Measurements from ENCODE around the gene RGS6. TPM values are rescaled to one million over a fixed set of nuclear protein-coding genes. Genes with fewer than 3 reads are reported as not detected.
A peak's percentile ranks its signal among the peaks of the same experiment; 100 is the strongest.

The RGS6 gene
- total RNA-seq, 1 experiment from 2014 or later = not detected

- no peak overlapping the region for H3K27ac ChIP-seq
Observed at GRCh38 chr14:72023128-72024042, 91.2 kb downstream of the RGS6 start.

DNA sequence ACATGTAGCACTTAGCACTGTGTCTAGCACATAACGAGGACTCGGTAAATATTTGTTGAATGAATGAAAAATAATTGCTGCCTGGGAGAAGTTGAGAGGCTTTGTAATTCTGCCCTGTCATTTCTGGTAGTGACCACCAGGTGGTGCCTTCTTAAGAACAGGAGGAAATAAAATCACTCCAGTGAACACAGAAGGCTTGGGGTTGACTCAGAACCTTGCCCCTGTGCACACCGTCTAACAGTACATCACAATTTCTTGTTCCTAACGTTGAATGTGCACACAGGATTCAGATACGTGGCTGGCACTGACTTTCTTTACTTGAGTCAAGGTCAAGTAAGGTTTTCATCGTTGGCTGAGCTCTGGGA lies 91.8 kb downstream of the RGS6 start:
- H3K36me3 ChIP-seq = no peaks in the 10 kb centered on the region
- no peaks in the 10 kb centered on the region for H3K9me3 ChIP-seq (replicated peaks)
- H3K4me3 ChIP-seq = no peak overlapping the region
- H3K27ac ChIP-seq = no peak overlapping the region
- H3K4me1 ChIP-seq = no peaks in the 10 kb centered on the region
- peak; percentile 17 to 50 for DNase-seq
- no peaks in the 10 kb centered on the region for H3K27me3 ChIP-seq

More at GRCh38 chr14:72023128-72024042, 91.2 kb downstream of the RGS6 start:
- Histone ChIP-seq H3K36me3 (no peaks in the 10 kb centered on the region), H3K9me3 (replicated peaks) (no peaks in the 10 kb centered on the region), H3K27me3 (no peaks in the 10 kb centered on the region), H3K4me1 (no peaks in the 10 kb centered on the region), H3K4me3 (no peak overlapping the region)
- DNase-seq = no peak

DNA sequence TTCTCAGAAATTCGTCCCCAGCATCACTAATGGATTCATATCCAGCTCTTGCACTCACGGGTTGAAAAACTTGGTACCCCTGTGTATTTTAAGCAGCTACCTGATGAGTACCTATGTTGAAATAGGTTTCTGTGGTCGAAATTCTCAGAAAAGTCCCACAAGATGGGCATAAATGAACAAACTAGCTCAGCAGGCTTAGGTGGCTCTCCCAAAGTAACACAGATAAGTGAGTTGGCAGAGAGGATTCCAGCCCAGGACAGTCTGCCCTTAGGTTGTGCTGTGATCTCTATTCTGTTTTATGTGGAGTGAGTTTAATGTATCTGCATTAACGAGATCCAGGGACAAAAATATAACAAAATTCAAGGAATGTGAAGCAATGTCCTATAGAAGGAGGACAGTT lies 92.3 kb downstream of the RGS6 start:
- no peaks in the 10 kb centered on the region for H3K36me3 ChIP-seq
- no peak for DNase-seq
- H3K27ac ChIP-seq = no peak overlapping the region
- no peak overlapping the region for H3K4me3 ChIP-seq
- no peaks in the 10 kb centered on the region for H3K9me3 ChIP-seq (replicated peaks)
- no peaks in the 10 kb centered on the region for H3K4me1 ChIP-seq
- no peaks in the 10 kb centered on the region for H3K27me3 ChIP-seq

DNA sequence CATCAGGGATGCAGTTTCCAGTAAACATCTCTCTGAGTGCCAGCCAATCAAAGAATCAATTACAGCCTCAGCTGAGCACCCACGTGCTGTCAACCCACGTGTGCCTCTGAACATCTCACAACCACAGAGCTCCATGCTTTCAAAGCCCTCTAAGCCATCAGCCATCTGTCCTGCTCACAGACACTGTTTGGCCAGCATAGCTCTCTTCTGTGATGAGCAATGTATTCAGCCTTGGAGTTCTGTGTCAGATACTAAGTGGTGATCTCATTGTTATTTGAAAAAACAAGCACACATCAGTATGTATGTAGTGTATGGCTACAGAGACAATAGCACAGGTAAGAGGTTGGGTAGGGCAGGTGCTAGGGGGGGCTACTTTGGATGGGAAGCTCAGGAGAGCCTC lies 94.3 kb downstream of the RGS6 start:
- H3K4me3 ChIP-seq = no peak overlapping the region
- H3K9me3 ChIP-seq (replicated peaks) = no peaks in the 10 kb centered on the region
- H3K27ac ChIP-seq = no peak overlapping the region
- no peaks in the 10 kb centered on the region for H3K4me1 ChIP-seq
- no peak for DNase-seq
- no peaks in the 10 kb centered on the region for H3K27me3 ChIP-seq
- no peaks in the 10 kb centered on the region for H3K36me3 ChIP-seq

GRCh38 chr14:72027061-72027460 lies 94.8 kb downstream of the RGS6 start:
- no peaks in the 10 kb centered on the region for H3K4me1 ChIP-seq
- H3K36me3 ChIP-seq = no peaks in the 10 kb centered on the region
- no peak for DNase-seq
- no peak overlapping the region for H3K4me3 ChIP-seq
- H3K9me3 ChIP-seq (replicated peaks) = no peaks in the 10 kb centered on the region
- H3K27ac ChIP-seq = no peak overlapping the region
- H3K27me3 ChIP-seq = no peaks in the 10 kb centered on the region

- H3K4me3 ChIP-seq = no peak overlapping the region
- DNase-seq = no peak
- no peaks in the 10 kb centered on the region for H3K9me3 ChIP-seq (replicated peaks)
- no peaks in the 10 kb centered on the region for H3K27me3 ChIP-seq
- H3K36me3 ChIP-seq = no peaks in the 10 kb centered on the region
- no peaks in the 10 kb centered on the region for H3K4me1 ChIP-seq
- no peak overlapping the region for H3K27ac ChIP-seq
Observed at GRCh38 chr14:72033365-72033764, 101.1 kb downstream of the RGS6 start.

GRCh38 chr14:72040528-72040927 lies 108.3 kb downstream of the RGS6 start:
- H3K9me3 ChIP-seq (replicated peaks) = no peaks in the 10 kb centered on the region
- no peak overlapping the region for H3K27ac ChIP-seq
- no peak for DNase-seq
- H3K36me3 ChIP-seq = no peaks in the 10 kb centered on the region
- no peaks in the 10 kb centered on the region for H3K4me1 ChIP-seq
- no peaks in the 10 kb centered on the region for H3K27me3 ChIP-seq
- H3K4me3 ChIP-seq = no peak overlapping the region

DNA sequence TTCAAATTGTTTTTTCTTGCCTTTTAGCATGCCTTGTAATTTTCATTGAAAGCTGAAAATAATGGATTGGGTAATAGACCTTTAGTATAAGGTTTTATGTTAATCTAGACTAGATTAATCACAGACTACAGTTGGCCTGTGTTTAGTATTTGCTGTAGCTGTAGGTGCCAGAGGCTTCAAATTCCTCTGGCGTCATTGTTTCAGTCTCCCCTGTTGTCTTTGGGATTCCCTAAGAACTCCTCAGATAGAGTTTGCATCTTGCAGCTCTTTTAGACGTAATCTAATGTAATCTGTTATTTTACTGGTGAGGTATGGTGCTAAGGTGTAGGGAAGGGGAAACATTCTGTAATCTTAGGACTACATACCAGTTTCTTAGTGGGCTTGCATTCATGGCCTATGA lies 113.0 kb downstream of the RGS6 start:
- Histone ChIP-seq H3K36me3 (no peaks in the 10 kb centered on the region), H3K27ac (no peak overlapping the region), H3K9me3 (replicated peaks) (no peaks in the 10 kb centered on the region), H3K4me1 (no peaks in the 10 kb centered on the region), H3K4me3 (no peak overlapping the region), H3K27me3 (no peaks in the 10 kb centered on the region)
- DNase-seq = no peak

- H3K9me3 ChIP-seq (replicated peaks) = no peaks in the 10 kb centered on the region
- no peak overlapping the region for H3K27ac ChIP-seq
Observed at GRCh38 chr14:72045885-72046284, 113.7 kb downstream of the RGS6 start.

GRCh38 chr14:72049462-72049861 lies 117.2 kb downstream of the RGS6 start:
- Histone ChIP-seq H3K36me3 (no peaks in the 10 kb centered on the region), H3K27me3 (no peaks in the 10 kb centered on the region), H3K9me3 (replicated peaks) (no peaks in the 10 kb centered on the region), H3K27ac (no peak overlapping the region), H3K4me3 (no peak overlapping the region), H3K4me1 (no peaks in the 10 kb centered on the region)
- no peak for DNase-seq

More at GRCh38 chr14:72045885-72046284, 113.7 kb downstream of the RGS6 start:
- DNase-seq = no peak
- Histone ChIP-seq H3K27me3 (no peaks in the 10 kb centered on the region), H3K4me1 (no peaks in the 10 kb centered on the region), H3K4me3 (no peak overlapping the region), H3K36me3 (no peaks in the 10 kb centered on the region)

GRCh38 chr14:72052356-72052755 lies 120.1 kb downstream of the RGS6 start:
- no peaks in the 10 kb centered on the region for H3K36me3 ChIP-seq
- H3K27ac ChIP-seq = no peak overlapping the region

DNA sequence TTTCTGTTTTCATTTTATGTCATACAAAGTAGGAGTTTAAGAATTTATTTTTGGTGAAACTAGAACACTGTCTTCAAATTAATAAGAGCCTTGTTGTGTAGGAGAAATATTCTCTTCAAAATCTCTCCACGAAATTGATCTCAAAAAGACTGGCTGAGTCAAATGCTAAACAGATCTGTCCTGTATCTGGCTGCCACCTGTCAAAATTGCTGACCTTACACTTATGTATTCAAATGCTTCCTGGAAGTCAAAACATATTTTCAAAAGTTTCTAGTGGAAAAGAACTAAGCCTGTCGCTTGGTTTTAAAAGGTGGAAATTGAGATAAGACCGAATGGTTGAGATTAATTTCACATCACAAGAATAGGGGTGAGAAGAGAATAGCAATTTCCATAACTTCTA lies 121.4 kb downstream of the RGS6 start:
- H3K4me3 ChIP-seq = no peak overlapping the region
- DNase-seq = no peak

More at GRCh38 chr14:72052356-72052755, 120.1 kb downstream of the RGS6 start:
- DNase-seq = no peak
- Histone ChIP-seq H3K4me1 (no peaks in the 10 kb centered on the region), H3K9me3 (replicated peaks) (no peaks in the 10 kb centered on the region), H3K4me3 (no peak overlapping the region), H3K27me3 (0 out of 2 replicates have a peak, but pooled peaks cover 3% of the 10 kb centered on the region)

DNA sequence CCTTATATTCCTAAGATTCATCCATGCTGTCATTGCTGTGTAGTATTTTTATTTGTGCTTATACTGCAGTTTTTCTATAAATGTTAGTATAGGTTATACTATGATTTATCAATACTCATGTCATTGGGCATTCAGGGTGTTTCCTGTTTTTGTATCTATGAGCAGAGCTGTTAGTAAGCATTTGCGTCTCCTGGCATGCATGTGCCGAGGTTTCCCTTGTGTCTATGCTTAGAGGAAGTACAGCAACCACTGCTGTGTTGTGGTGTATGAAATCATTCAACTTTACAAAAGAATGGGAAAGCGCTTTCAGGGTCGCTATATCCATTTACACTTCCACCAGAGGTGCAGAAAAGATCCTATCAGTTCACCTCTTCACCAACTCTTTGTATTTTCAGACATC lies 122.7 kb downstream of the RGS6 start:
- DNase-seq = no peak
- Histone ChIP-seq H3K27ac (no peak overlapping the region), H3K4me1 (no peaks in the 10 kb centered on the region), H3K9me3 (replicated peaks) (no peaks in the 10 kb centered on the region), H3K36me3 (no peaks in the 10 kb centered on the region), H3K4me3 (no peak overlapping the region), H3K27me3 (0 out of 2 replicates have a peak, but pooled peaks cover 3% of the 10 kb centered on the region)

More for the DNA sequence above, 121.4 kb downstream of the RGS6 start:
- Histone ChIP-seq H3K4me1 (no peaks in the 10 kb centered on the region), H3K27me3 (0 out of 2 replicates have a peak, but pooled peaks cover 3% of the 10 kb centered on the region), H3K27ac (no peak overlapping the region), H3K36me3 (no peaks in the 10 kb centered on the region), H3K9me3 (replicated peaks) (no peaks in the 10 kb centered on the region)

GRCh38 chr14:72057701-72058285 lies 125.6 kb downstream of the RGS6 start:
- H3K27ac ChIP-seq = no peak overlapping the region
- H3K4me1 ChIP-seq = no peaks in the 10 kb centered on the region
- H3K4me3 ChIP-seq = no peak overlapping the region
- no peaks in the 10 kb centered on the region for H3K36me3 ChIP-seq
- 0 out of 2 replicates have a peak, but pooled peaks cover 3% of the 10 kb centered on the region for H3K27me3 ChIP-seq
- no peak for DNase-seq
- no peaks in the 10 kb centered on the region for H3K9me3 ChIP-seq (replicated peaks)

DNA sequence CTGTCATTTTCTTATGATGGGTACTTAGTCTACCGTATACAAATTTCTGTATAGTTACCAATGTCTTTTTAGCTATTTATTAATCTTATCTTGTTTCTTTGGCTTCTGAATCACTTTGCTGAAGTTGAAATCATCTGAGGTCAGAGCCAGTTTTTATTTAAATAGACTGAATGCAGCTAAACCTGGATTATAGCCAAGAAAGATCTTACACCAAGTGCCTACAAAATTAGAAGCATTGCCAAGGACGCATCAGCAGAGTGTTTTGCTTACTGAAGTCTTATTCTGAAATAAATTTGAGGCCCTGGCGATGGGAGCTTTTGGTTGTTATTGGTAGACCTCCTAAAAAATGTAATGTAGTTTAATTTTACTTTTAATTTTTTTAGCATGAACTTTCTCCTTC lies 128.2 kb downstream of the RGS6 start:
- Histone ChIP-seq H3K9me3 (replicated peaks) (no peaks in the 10 kb centered on the region), H3K36me3 (no peaks in the 10 kb centered on the region), H3K4me3 (no peak overlapping the region), H3K27ac (no peak overlapping the region), H3K27me3 (0 out of 2 replicates have a peak, but pooled peaks cover 3% of the 10 kb centered on the region), H3K4me1 (no peaks in the 10 kb centered on the region)
- DNase-seq = no peak
